ENCODE data around the gene PKD1L1.

DNA sequence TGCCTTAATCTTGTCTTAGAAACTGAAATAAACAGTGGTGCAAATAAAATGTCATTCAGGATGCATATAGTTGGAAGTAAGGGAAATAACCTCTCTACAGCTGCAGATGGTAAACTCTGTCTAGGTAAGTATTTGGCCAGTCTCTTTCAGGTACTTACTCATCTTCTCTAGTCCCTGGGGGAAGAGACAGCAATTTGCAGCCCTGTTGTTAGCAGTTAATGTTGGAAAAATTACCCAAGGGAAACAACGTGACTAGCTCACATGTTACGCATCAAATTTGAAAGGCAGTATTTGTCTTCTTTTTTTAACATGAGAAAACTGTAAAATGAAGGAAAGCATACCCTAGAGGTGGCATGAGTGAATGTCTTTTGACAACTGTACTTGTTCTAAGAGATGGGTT lies 34.3 kb upstream of the PKD1L1 start:
- TF ChIP-seq EP300 (IDR thresholded peaks at IDR 0.05), result no peak
- TF ChIP-seq, protein P1, sequence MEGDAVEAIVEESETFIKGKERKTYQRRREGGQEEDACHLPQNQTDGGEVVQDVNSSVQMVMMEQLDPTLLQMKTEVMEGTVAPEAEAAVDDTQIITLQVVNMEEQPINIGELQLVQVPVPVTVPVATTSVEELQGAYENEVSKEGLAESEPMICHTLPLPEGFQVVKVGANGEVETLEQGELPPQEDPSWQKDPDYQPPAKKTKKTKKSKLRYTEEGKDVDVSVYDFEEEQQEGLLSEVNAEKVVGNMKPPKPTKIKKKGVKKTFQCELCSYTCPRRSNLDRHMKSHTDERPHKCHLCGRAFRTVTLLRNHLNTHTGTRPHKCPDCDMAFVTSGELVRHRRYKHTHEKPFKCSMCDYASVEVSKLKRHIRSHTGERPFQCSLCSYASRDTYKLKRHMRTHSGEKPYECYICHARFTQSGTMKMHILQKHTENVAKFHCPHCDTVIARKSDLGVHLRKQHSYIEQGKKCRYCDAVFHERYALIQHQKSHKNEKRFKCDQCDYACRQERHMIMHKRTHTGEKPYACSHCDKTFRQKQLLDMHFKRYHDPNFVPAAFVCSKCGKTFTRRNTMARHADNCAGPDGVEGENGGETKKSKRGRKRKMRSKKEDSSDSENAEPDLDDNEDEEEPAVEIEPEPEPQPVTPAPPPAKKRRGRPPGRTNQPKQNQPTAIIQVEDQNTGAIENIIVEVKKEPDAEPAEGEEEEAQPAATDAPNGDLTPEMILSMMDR (IDR thresholded peaks at IDR 0.05), result no peak
- no peak for TF ChIP-seq POLR2A (IDR thresholded peaks at IDR 0.05)

Data from sigmoid colon (tissue), 4 donors.